HFF-Myc (cell line): ENCODE data around the gene SLC12A3.

ENCODE experiments used
- DNase-seq: peaks from one replicate; pipeline ENCODE4 v3.0.0-alpha.2; 2011; ENCODE audit warnings: low read depth; ENCODE audit errors: extremely low read depth
- H3K4me3 ChIP-seq: replicated peaks from 2 replicates; pipeline ENCODE4 v1.5.1; 2011; ENCODE audit warnings: low read depth, mild to moderate bottlenecking, control low read depth, low read length
- TF ChIP-seq, protein P1 (sequence below): IDR thresholded peaks from 2 replicates; pipeline ENCODE4 v1.5.1; 2012; ENCODE audit warnings: mild to moderate bottlenecking, low read depth, low read length, control low read depth; ENCODE audit errors: missing control alignments

Gene SLC12A3

DNA sequence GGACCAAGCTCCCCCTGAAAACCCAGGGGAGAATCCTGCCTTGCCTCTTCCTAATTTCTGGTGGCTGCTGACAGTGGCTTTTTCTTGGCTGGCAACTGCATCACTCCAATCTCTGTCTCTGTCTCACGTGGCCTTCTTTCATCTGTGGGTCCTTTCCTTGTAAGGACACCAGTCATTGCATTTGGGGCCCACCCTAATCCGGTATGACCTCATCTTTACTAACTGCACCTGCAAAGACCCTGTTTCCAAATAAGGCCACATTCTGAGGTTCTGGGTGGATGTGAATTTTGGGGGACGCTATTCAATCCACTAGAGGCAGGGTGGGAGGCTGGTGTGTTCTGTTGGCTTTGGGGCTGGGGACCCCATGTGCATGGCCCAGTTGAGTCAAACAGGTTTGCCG is 11.0 kb downstream of the SLC12A3 start:
- TF ChIP-seq, protein P1, sequence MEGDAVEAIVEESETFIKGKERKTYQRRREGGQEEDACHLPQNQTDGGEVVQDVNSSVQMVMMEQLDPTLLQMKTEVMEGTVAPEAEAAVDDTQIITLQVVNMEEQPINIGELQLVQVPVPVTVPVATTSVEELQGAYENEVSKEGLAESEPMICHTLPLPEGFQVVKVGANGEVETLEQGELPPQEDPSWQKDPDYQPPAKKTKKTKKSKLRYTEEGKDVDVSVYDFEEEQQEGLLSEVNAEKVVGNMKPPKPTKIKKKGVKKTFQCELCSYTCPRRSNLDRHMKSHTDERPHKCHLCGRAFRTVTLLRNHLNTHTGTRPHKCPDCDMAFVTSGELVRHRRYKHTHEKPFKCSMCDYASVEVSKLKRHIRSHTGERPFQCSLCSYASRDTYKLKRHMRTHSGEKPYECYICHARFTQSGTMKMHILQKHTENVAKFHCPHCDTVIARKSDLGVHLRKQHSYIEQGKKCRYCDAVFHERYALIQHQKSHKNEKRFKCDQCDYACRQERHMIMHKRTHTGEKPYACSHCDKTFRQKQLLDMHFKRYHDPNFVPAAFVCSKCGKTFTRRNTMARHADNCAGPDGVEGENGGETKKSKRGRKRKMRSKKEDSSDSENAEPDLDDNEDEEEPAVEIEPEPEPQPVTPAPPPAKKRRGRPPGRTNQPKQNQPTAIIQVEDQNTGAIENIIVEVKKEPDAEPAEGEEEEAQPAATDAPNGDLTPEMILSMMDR: no peak
- no peak for DNase-seq
- H3K4me3 ChIP-seq: no peak overlapping the region

DNA sequence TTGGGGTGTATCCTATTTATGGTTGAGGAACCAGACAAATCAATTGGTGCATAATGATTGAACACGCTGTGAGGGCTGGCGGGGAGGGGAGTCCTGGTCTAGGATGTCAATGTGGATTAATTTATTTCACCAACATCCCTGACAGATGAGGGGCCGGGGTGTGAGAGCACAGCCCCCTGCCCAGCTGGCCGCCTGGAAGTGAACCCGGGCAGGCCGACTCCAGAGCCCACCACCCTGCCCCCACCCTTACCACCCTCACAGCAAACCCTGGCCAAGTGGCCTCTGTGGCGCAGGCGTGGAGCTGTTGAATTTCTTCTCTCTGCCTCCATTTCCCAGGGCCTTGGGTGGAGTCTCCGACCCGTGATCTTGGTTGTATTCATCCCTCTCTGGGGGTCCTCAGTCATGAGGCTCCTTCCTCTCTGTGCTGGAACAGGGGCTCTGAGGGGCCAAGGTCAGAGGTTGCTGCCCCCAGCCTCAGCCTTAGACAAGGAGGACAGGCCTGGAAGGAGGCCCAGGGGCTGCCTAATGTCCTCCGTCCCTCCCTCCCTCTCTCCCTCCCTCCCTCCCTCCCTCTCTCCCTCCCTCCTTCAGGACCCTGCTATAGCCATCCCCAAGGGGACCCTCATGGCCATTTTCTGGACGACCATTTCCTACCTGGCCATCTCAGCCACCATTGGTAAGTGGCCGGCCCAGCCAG is 12.6 kb downstream of the SLC12A3 start:
- no peak overlapping the region for H3K4me3 ChIP-seq
- DNase-seq: no peak
- TF ChIP-seq, protein P1: no peak

DNA sequence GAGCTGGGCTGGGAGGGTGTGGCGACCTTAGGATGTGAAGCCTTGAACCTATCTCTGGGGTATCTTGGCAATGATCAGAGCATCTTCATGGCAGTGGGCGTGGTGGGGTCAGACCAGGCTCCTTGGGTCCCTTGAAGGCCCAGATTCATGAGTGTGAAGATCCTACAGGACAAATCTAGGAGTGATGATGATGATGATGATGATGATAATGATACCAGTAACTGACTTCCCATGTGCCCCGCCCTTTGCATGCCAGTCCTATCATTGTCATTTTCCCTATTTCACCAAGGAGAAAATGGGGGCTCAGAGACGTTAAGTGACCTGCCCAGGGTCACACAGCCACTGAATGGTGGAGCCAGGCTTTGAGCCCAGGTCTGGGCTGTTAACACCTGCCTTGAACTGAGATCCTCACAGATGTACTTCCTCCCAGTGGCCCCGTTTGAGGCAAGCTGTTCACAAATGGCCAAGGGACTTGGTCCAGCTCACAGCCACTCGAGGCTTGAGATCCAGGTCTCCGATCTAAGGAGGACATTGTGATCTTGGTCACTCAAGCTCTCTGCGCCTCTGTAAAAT is 13.4 kb downstream of the SLC12A3 start:
- no peak for DNase-seq
- TF ChIP-seq, protein P1: no peak
- H3K4me3 ChIP-seq: no peak overlapping the region

DNA sequence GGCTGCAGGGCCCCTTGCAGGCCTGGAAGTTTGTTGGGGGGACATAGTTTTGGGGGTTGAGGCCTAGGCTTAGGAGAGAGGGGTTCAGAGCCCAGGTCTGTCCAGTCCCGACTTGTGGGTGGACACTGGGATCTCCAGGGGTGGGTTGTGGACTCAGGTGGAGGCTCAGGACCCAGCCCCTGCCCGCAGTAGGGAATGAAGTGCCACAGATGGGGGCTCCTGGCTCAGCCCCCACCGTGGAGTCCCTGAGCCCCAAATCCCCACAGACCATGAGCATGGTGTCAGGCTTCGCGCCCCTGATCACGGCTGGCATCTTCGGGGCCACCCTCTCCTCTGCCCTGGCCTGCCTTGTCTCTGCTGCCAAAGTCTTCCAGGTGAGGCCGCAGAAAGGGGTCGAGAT is 14.3 kb downstream of the SLC12A3 start:
- DNase-seq: no peak
- no peak overlapping the region for H3K4me3 ChIP-seq
- TF ChIP-seq, protein P1: no peak

DNA sequence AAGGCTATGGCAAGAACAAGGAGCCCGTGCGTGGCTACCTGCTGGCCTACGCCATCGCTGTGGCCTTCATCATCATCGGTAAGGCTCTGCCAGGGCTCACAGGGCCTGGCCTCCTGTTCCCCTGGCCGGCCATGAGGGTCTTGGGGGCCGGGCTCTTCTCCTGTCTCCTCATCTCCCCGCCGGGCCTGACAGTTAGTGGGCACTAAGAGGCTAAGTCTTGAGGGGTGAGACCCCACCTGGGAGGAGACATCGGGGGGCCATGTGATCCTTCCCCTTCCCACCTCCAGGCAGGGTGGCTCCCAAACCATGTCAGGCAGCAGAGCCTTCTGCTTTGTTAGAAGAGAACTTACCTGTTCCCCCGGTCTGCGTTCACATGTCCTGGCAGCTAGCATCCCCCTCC is 15.2 kb downstream of the SLC12A3 start:
- DNase-seq: no peak
- no peak overlapping the region for H3K4me3 ChIP-seq
- TF ChIP-seq, protein P1: no peak

DNA sequence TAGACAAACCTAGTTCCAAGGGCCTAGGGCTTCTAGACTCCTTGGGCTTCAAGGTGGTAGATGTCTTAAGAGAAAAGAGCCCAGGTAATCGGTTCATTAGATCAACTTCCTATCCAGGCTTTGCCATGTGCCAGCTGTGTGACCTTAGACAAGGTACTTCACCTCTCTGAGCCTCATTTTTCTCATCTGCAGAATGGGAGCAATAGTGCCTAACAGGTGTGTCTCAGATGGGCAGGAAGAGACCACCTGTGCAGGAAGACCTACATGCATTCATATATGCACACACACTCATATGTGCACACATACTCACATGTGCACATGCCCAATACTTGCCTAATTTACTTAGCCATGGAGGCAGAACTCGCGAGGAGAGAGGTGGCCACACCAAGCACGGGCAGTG is 15.7 kb downstream of the SLC12A3 start:
- TF ChIP-seq, protein P1: no peak
- no peak for DNase-seq
- H3K4me3 ChIP-seq: no peak overlapping the region
